ENCODE measurements around the gene BCAS4.

- TF ChIP-seq CTCF (conservative IDR thresholded peaks at IDR 0.05), result no peak
- no peak for TF ChIP-seq EZH2 (IDR thresholded peaks at IDR 0.05; ENCODE audit: low read depth)
These were observed 100.4 kb downstream of the BCAS4 start for GRCh38 chr20:50895111-50895830.

All from PC-9 (cell line).